ENCODE results near the gene TEX13D.

- TF ChIP-seq CTCF (IDR thresholded peaks at IDR 0.05), result no peak
- no peak for TF ChIP-seq POLR2A (IDR thresholded peaks at IDR 0.05)
- TF ChIP-seq POLR2AphosphoS5 (IDR thresholded peaks at IDR 0.05), result no peak
Observed at GRCh38 chrX:124341396-124342132, 9.1 kb downstream of the TEX13D start.

Measured in suprapubic skin (tissue), 4 donors.